Cerebellar cortex (tissue), 1 donor: ENCODE measurements around the gene LPIN1.
"Not testable (repeated sequence)": the region's sequence is repeated elsewhere in the genome, so short reads cannot be mapped to it uniquely, and the experiment has no call there.

Experiments
- DNase-seq: peaks from one replicate; pipeline ENCODE4 v3.0.0-alpha.2; 2015; ENCODE audit warnings: low spot score

The LPIN1 gene

GRCh38 chr2:11715987-11716652 lies 30.3 kb upstream of the LPIN1 start:
- no peak for DNase-seq

GRCh38 chr2:11716689-11717321 lies 29.6 kb upstream of the LPIN1 start:
- no peak for DNase-seq

- no peak for DNase-seq
Measured at GRCh38 chr2:11717623-11718022, 28.8 kb upstream of the LPIN1 start.

GRCh38 chr2:11718606-11719005 lies 27.8 kb upstream of the LPIN1 start:
- DNase-seq, result no peak

- no peak for DNase-seq
Measured at GRCh38 chr2:11719230-11719977, 27.0 kb upstream of the LPIN1 start.

GRCh38 chr2:11720752-11721151 lies 25.7 kb upstream of the LPIN1 start:
- no peak for DNase-seq

GRCh38 chr2:11722292-11723060 lies 24.0 kb upstream of the LPIN1 start:
- DNase-seq, result no peak

- DNase-seq, result no peak
Measured at GRCh38 chr2:11723061-11723371, 23.4 kb upstream of the LPIN1 start.

- no peak for DNase-seq
Measured at GRCh38 chr2:11724151-11724550, 22.3 kb upstream of the LPIN1 start.

GRCh38 chr2:11726384-11726783 lies 20.0 kb upstream of the LPIN1 start:
- no peak for DNase-seq

- no peak for DNase-seq
Measured at GRCh38 chr2:11729362-11730212, 16.8 kb upstream of the LPIN1 start.

GRCh38 chr2:11731214-11731984 lies 15.0 kb upstream of the LPIN1 start:
- not testable (repeated sequence) for DNase-seq

GRCh38 chr2:11732587-11732986 lies 13.8 kb upstream of the LPIN1 start:
- DNase-seq, result no peak

GRCh38 chr2:11737852-11738251 lies 8.6 kb upstream of the LPIN1 start:
- DNase-seq, result not testable (repeated sequence)

- peak; percentile 74 for DNase-seq
Measured at GRCh38 chr2:11738589-11739436, 7.6 kb upstream of the LPIN1 start.

- DNase-seq, result no peak
Measured at GRCh38 chr2:11740723-11741122, 5.7 kb upstream of the LPIN1 start.

- DNase-seq, result no peak
Measured at GRCh38 chr2:11742317-11742701, 4.1 kb upstream of the LPIN1 start.

GRCh38 chr2:11742702-11743357 lies 3.6 kb upstream of the LPIN1 start:
- no peak for DNase-seq

GRCh38 chr2:11743366-11743765 lies 3.1 kb upstream of the LPIN1 start:
- no peak for DNase-seq
